H1 (cell line): ENCODE results near the gene CDKN2C. TPM values are rescaled to one million over a fixed set of nuclear protein-coding genes. Genes with fewer than 3 reads are reported as not detected.

Experiments
- CTCF ChIA-PET: fragments of 300-600 bp; sonication (Branson Sonifier 250); formaldehyde crosslinking; loops from one replicate; lab custom pipeline; 2021; ENCODE audit not compliant: partially characterized antibody; lab: Charles Lee
- POLR2A ChIA-PET: fragments of 300-600 bp; sonication (Branson Sonifier 250); formaldehyde crosslinking; loops from one replicate; lab custom pipeline; 2021; ENCODE audit warnings: inconsistent platforms; ENCODE audit not compliant: partially characterized antibody; lab: Charles Lee
- DNase-seq, 2 experiments: peaks; one replicate each; pipeline versions ENCODE4 v3.0.0 to v3.0.0-alpha.2; 2010 to 2022; ENCODE audit warnings: low spot score in 2 of 2, low read depth in 1 of 2, mixed read lengths in 1 of 2
- FAIRE-seq: peaks from 2 replicates; lab custom pipeline; 2011; peaks lifted over from hg19 to GRCh38; lab: Jason Lieb, UNC
- H2AFZ ChIP-seq: 2 replicates; pipeline ENCODE4 v1.8.1; 2012; ENCODE audit warnings: low read length, inconsistent platforms
- H2AK5ac ChIP-seq: 2 replicates; pipeline ENCODE4 v1.6.1; 2013; ENCODE audit warnings: low read depth, low read length
- H2BK120ac ChIP-seq: replicated peaks from 2 replicates; pipeline ENCODE3; 2013; ENCODE audit warnings: low read depth, low read length, inconsistent platforms
- H2BK12ac ChIP-seq: 2 replicates; pipeline ENCODE4 v1.6.1; 2013; ENCODE audit warnings: low read depth, low read length
- H2BK15ac ChIP-seq: 2 replicates; pipeline ENCODE4 v1.6.1; 2013; ENCODE audit warnings: low read length
- H2BK20ac ChIP-seq: 2 replicates; pipeline ENCODE4 v1.6.1; 2013; ENCODE audit warnings: low read length
- H2BK5ac ChIP-seq: 2 replicates; pipeline ENCODE4 v1.6.1; 2013; ENCODE audit warnings: low read depth, low read length
- H3K14ac ChIP-seq: 2 replicates; pipeline ENCODE4 v1.6.1; 2013; ENCODE audit warnings: inconsistent platforms; ENCODE audit not compliant: insufficient read length
- H3K18ac ChIP-seq: 2 replicates; pipeline ENCODE4 v1.6.1; 2013; ENCODE audit warnings: low read length; ENCODE audit errors: extremely low read depth
- H3K23ac ChIP-seq: 2 replicates; pipeline ENCODE4 v1.6.1; 2013; ENCODE audit warnings: inconsistent platforms; ENCODE audit not compliant: insufficient read length
- H3K23me2 ChIP-seq: 2 replicates; pipeline ENCODE4 v1.6.1; 2013; ENCODE audit warnings: low read depth, low read length
- H3K27ac ChIP-seq: 2 replicates; pipeline ENCODE4 v1.6.1; 2011; ENCODE audit warnings: low read depth, low read length, inconsistent platforms
- H3K27me3 ChIP-seq, 4 experiments: replicated peaks in 1 of 4; 1 replicate in 1 of 4; 2 replicates in 3 of 4; pipeline versions ENCODE4 v1.6.1 to v1.8.1; 2011 to 2013; ENCODE audit warnings: low read length in 3 of 4, mild to moderate bottlenecking in 3 of 4, inconsistent platforms in 2 of 4, mixed read lengths in 2 of 4, moderate library complexity in 1 of 4; ENCODE audit not compliant: control insufficient read depth in 3 of 4, insufficient read depth in 3 of 4; ENCODE audit errors: extremely low read depth in 1 of 4
- H3K36me3 ChIP-seq, 4 experiments: 2 replicates each; pipeline versions ENCODE4 v1.6.1 to v1.8.1; 2011 to 2013; ENCODE audit warnings: mild to moderate bottlenecking in 4 of 4, low read length in 3 of 4, moderate library complexity in 2 of 4, control low read depth in 1 of 4, inconsistent platforms in 1 of 4; ENCODE audit not compliant: insufficient read depth in 4 of 4, control insufficient read depth in 2 of 4
- H3K4ac ChIP-seq: replicated peaks from 2 replicates; pipeline ENCODE3; 2013; ENCODE audit warnings: low read length, low read depth, mixed read lengths, inconsistent platforms; ENCODE audit not compliant: insufficient read length
- H3K4me1 ChIP-seq, 4 experiments: replicated peaks in 1 of 4; 1 replicate in 1 of 4; 2 replicates in 3 of 4; pipeline versions ENCODE4 v1.6.1 to v1.8.1; 2011 to 2013; ENCODE audit warnings: low read length in 3 of 4, inconsistent platforms in 2 of 4, mixed read lengths in 1 of 4; ENCODE audit not compliant: insufficient read depth in 4 of 4, control insufficient read depth in 3 of 4
- H3K4me2 ChIP-seq, 2 experiments: 2 replicates each; pipeline versions ENCODE4 v1.6.1 to v1.8.1; 2011 to 2013; ENCODE audit warnings: low read depth in 2 of 2, low read length in 2 of 2, control low read depth in 1 of 2, inconsistent platforms in 1 of 2, mild to moderate bottlenecking in 1 of 2; ENCODE audit not compliant: insufficient read depth in 1 of 2
- H3K4me3 ChIP-seq, 4 experiments: fragments of 200-600, 300-600 bp in 1 of 4; sonication (generic), shearing (Covaris generic), sonication (Bioruptor Twin) in 1 of 4; 2 replicates each; pipeline versions ENCODE4 v1.5.1 to v1.8.1; 2011 to 2016; ENCODE audit warnings: low read length in 4 of 4, low read depth in 3 of 4, control low read depth in 2 of 4, inconsistent platforms in 2 of 4, mild to moderate bottlenecking in 2 of 4, mixed read lengths in 1 of 4, moderate library complexity in 1 of 4; ENCODE audit not compliant: insufficient read depth in 2 of 4; ENCODE audit errors: extremely low read depth in 1 of 4
- H3K56ac ChIP-seq: replicated peaks from 2 replicates; pipeline ENCODE3; 2013; ENCODE audit warnings: low read depth, mild to moderate bottlenecking, mixed read lengths, low read length, inconsistent platforms; ENCODE audit not compliant: insufficient read length
- H3K79me1 ChIP-seq: 2 replicates; pipeline ENCODE4 v1.6.1; 2013; ENCODE audit warnings: low read depth, low read length, control low read depth
- H3K79me2 ChIP-seq, 2 experiments: 2 replicates each; pipeline versions ENCODE4 v1.6.1 to v1.8.1; 2012 to 2013; ENCODE audit warnings: low read length in 2 of 2, mild to moderate bottlenecking in 2 of 2, inconsistent platforms in 1 of 2; ENCODE audit not compliant: insufficient read depth in 2 of 2, control insufficient read depth in 1 of 2
- H3K9ac ChIP-seq, 4 experiments: replicated peaks in 1 of 4; 1 replicate in 1 of 4; 2 replicates in 3 of 4; pipeline versions ENCODE4 v1.6.1 to v1.8.1; 2011 to 2013; ENCODE audit warnings: low read depth in 3 of 4, low read length in 3 of 4, control low read depth in 2 of 4, mild to moderate bottlenecking in 2 of 4, moderate library complexity in 2 of 4, inconsistent platforms in 1 of 4; ENCODE audit errors: extremely low read depth in 1 of 4
- H3K9me3 ChIP-seq, 2 experiments: 2 replicates each; pipeline versions ENCODE4 v1.6.1 to v1.8.1; 2012 to 2013; ENCODE audit warnings: mild to moderate bottlenecking in 2 of 2, moderate library complexity in 2 of 2, control low read depth in 1 of 2, inconsistent platforms in 1 of 2, low read depth in 1 of 2, low read length in 1 of 2, mixed read lengths in 1 of 2; ENCODE audit not compliant: insufficient read depth in 2 of 2
- H4K20me1 ChIP-seq, 2 experiments: replicated peaks in 1 of 2; 2 replicates each; pipeline versions ENCODE3 to v1.8.1; 2011 to 2013; ENCODE audit warnings: inconsistent platforms in 2 of 2, low read length in 2 of 2, mild to moderate bottlenecking in 1 of 2; ENCODE audit not compliant: insufficient read depth in 2 of 2, control insufficient read depth in 1 of 2
- H4K5ac ChIP-seq: 2 replicates; pipeline ENCODE4 v1.6.1; 2013; ENCODE audit warnings: low read length, low read depth, mixed read lengths, inconsistent platforms; ENCODE audit not compliant: insufficient read length
- H4K8ac ChIP-seq: 2 replicates; pipeline ENCODE4 v1.8.0; 2013; ENCODE audit warnings: mild to moderate bottlenecking, moderate library complexity, low read length, inconsistent platforms; ENCODE audit not compliant: insufficient read depth; ENCODE audit errors: extremely low read depth
- H4K91ac ChIP-seq: replicated peaks from 2 replicates; pipeline ENCODE3; 2013; ENCODE audit warnings: low read length, mixed read lengths, inconsistent platforms; ENCODE audit not compliant: insufficient read length
- KDM4A ChIP-seq: IDR thresholded peaks from one replicate; pipeline ENCODE4 v1.7.1; 2012; ENCODE audit warnings: low read depth, mild to moderate bottlenecking, moderate library complexity, low read length, inconsistent platforms; ENCODE audit not compliant: severe bottlenecking
- SAP30 ChIP-seq: fragments of 300-600 bp; sonication (generic); IDR thresholded peaks from 2 replicates; pipeline ENCODE4 v1.7.1; 2012; ENCODE audit warnings: low read length, moderate library complexity, mild to moderate bottlenecking, inconsistent platforms; ENCODE audit not compliant: insufficient read depth, insufficient replicate concordance
- WGBS, 2 experiments: shearing (Covaris generic) in 1 of 2; methylation state at CpG; one replicate each; pipeline versions ENCODE4 v1.1.6 to v1.1.7; 2013 to 2015; ENCODE audit warnings: low lambda C conversion rate in 2 of 2, mixed read lengths in 2 of 2, inconsistent platforms in 1 of 2, low coverage in 1 of 2, missing lambda C conversion rate in 1 of 2; ENCODE audit not compliant: insufficient replicate concordance in 2 of 2, insufficient coverage in 1 of 2, insufficient read length in 1 of 2; ENCODE audit errors: extremely low coverage in 1 of 2, missing lambda C conversion rate in 1 of 2; 5-methylcytosine and 5-hydroxymethylcytosine counted together
- polyA plus RNA-seq, 7 experiments: library from polyadenylated mRNA; depleted of rRNA in 3 of 7; stranded (reverse) in 5 of 7; unstranded in 2 of 7; fragments of >200 nt in 5 of 7; fragments of 200-250 nt in 2 of 7; gene quantifications; 1 replicate in 5 of 7; 2 replicates in 1 of 7; 4 replicates in 1 of 7; pipeline versions ENCODE4 v1.2.1 to v1.2.3, GENCODE V29; 2011 to 2013; ENCODE audit warnings: missing spikeins in 2 of 7, mixed read lengths in 2 of 7
- total RNA-seq: library from RNA; stranded (reverse); fragmentation: NEBNext Ultra II Directional; extraction: Animal tissue kit (Norgen Biotek cat#: 25700); gene quantifications from 2 replicates; pipeline ENCODE4 v1.2.1, GENCODE V29; 2021

The CDKN2C gene
- total and polyA plus RNA-seq, 2 of the 8 experiments (the other 6 are each of a cell fraction or from before 2014, with no cell fraction given): not detected

GRCh38 chr1:50992532-50993318 lies 22.7 kb downstream of the CDKN2C start:
- H3K14ac ChIP-seq: no peak overlapping the region
- H3K56ac ChIP-seq: no peak overlapping the region
- WGBS, 2 experiments: 87% methylated on average over 3 of the region's 3 CpGs; no CpG with 5 or more reads in 1 of the 2 experiments
- no peak overlapping the region for H3K23ac ChIP-seq
- no peak overlapping the region for H3K4me3 ChIP-seq
- no peak overlapping the region for H3K4me2 ChIP-seq
- no peaks in the 10 kb centered on the region for H3K4me1 ChIP-seq
- H2BK12ac ChIP-seq: no peak overlapping the region
- ChIA-PET CTCF (no interaction called here), POLR2A (no interaction called here)
- no peak overlapping the region for H3K4ac ChIP-seq
- H2BK20ac ChIP-seq: no peak overlapping the region
- no peaks in the 10 kb centered on the region for H4K20me1 ChIP-seq
- H2BK15ac ChIP-seq: no peak overlapping the region
- H2BK120ac ChIP-seq: no peak overlapping the region
- no peak overlapping the region for H4K91ac ChIP-seq
- TF ChIP-seq SAP30 (no peak), KDM4A (no peak)
- no peaks in the 10 kb centered on the region for H3K27me3 ChIP-seq
- H3K27ac ChIP-seq: no peak overlapping the region
- no peak overlapping the region for H2AFZ ChIP-seq
- no peaks in the 10 kb centered on the region for H3K79me1 ChIP-seq
- no peaks in the 10 kb centered on the region for H3K36me3 ChIP-seq
- H3K79me2 ChIP-seq: no peaks in the 10 kb centered on the region
- H4K5ac ChIP-seq: no peak overlapping the region
- DNase-seq: no peak
- peak; percentile 58 for FAIRE-seq
- no peaks in the 10 kb centered on the region for H3K9me3 ChIP-seq
- H3K18ac ChIP-seq: no peak overlapping the region
- no peak overlapping the region for H4K8ac ChIP-seq
- H3K9ac ChIP-seq: no peak overlapping the region
- no peak overlapping the region for H2BK5ac ChIP-seq
- H2AK5ac ChIP-seq: no peak overlapping the region
- H3K23me2 ChIP-seq: no peaks in the 10 kb centered on the region
